Stimulated activated CD4-positive, alpha-beta T cell treated with anti-CD3 and anti-CD28 coated beads, Interleukin-4, amount 100 ng/mL, for 4 hours (primary cell): ENCODE results near the gene ZNF414.
A peak's percentile ranks its signal among the peaks of the same experiment; 100 is the strongest.
"Not testable (repeated sequence)": the region's sequence is repeated elsewhere in the genome, so short reads cannot be mapped to it uniquely, and the experiment has no call there.

Source experiments
- DNase-seq, 2 experiments: peaks; one replicate each; pipeline ENCODE4 v3.0.0-alpha.2; 2020

ZNF414 gene

DNA sequence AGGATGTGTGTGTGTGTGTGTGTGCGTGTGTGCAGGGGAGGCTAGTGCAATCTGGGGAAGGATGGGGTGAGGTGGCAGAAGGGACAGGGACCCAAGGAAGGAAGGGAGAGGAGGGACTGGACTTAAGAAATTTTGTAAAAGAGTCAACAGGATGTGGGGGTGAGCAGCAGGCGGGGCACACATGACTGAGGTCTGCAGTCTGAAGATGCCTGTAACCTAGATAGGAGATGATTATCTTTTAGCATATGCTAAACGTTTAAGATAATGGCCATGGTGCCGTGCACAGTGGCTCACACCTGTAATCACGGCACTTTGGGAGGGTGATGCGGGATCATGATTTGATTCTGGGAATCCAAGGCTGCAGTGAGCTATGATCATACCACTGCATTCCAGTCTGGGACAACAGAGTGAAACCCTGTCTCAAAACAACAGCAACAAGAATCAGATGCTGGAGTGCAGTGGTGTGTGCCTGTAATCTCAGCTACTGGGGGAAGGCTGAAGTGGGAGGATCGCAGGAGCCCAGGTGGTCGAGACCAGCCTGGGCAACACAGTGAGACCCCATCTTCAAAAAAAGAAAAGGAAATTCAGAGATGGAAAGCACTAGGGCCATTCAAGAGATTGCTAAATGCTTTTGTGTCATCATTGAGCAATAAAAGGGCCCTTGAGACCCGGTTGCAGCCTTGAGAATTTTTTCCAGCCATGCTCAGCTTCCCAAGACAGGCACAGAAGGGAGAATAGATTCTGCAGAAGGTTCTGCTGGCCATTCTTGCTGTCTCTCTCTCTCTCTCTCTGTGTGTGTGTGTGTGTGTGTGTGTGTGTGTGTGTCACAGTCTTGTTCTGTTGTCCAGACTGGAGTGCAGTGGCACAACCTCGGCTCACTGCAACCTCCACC, 3.8 kb upstream of the ZNF414 start:
- peak in 1 of 2 experiments; percentile 32 for DNase-seq

DNA sequence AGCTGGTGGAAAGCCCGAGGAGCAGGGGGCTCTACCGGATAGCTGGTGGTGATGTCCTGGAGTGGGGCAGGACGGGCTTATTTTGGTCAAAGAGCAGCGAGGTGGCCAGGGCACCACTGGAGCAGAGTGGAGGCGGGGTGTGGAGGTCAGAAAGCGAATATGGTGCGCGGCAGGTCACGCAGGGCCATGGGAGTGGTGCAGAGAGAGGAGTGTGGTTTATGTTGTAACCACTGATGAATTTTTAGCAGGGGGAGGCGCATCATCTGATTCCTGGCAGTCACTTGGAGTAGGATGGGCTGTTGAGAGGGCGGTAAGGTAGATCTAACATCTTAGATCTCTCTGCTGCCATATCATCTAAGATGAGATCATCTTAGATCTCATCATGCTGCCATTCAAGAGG, 1.4 kb upstream of the ZNF414 start:
- DNase-seq: peak in 1 of 2 experiments; percentile 42

DNA sequence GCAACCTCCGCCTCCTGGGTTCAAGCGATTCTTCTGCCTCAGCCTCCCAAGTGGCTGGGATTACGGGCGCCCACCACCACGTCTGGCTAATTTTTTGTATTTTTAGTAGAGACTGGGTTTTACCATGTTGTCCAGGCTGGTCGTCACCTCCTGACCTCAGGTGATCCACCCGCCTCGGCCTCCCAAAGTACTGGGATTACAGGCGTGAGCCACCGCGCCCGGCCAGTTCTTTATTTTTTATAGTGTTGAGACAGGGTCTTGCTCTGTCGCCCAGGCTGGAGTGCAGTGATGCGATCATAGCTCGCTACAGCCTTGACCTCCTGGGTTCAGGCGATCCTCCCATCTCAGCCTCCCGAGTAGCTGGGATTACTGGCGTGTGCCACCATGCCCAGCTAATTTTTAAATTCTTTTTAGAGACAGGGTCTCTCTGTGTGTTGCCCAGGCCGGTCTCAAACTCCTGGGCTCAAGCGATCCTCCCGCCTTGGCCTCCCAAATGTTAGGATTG, 590 bp upstream of the ZNF414 start:
- DNase-seq: not testable (repeated sequence)

DNA sequence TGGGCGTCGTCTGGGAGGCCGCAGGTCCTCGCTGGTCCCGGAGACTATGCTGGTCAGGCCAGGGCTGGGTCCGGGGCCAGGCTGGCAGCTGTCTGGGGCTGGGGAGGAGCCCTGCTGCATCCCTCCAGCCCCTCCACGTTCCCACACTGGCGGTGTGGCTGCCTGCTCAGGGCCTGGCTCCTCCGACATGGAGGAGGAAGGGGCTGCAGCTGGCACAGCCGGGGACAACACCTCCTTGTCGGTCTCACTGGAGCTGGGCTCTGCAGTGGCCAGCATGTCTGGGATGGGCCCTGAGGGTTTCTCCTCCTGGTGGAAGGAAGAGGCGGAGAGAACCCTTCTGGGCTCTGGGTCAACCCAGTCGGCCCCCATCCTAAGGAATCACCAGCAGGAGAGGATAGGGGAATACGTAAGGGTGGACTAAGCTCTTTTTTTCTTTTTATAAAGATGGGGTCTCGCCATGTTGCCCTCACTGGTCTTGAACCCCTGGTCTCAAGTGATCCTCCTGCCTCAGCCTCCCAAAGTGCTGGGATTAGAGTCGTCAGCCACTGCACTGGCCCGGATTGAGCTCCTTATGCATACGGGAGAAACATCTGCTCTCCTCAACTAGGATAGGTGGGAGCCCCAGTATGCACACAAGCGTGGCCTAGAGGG, 806 bp downstream of the ZNF414 start:
- DNase-seq: no peak

DNA sequence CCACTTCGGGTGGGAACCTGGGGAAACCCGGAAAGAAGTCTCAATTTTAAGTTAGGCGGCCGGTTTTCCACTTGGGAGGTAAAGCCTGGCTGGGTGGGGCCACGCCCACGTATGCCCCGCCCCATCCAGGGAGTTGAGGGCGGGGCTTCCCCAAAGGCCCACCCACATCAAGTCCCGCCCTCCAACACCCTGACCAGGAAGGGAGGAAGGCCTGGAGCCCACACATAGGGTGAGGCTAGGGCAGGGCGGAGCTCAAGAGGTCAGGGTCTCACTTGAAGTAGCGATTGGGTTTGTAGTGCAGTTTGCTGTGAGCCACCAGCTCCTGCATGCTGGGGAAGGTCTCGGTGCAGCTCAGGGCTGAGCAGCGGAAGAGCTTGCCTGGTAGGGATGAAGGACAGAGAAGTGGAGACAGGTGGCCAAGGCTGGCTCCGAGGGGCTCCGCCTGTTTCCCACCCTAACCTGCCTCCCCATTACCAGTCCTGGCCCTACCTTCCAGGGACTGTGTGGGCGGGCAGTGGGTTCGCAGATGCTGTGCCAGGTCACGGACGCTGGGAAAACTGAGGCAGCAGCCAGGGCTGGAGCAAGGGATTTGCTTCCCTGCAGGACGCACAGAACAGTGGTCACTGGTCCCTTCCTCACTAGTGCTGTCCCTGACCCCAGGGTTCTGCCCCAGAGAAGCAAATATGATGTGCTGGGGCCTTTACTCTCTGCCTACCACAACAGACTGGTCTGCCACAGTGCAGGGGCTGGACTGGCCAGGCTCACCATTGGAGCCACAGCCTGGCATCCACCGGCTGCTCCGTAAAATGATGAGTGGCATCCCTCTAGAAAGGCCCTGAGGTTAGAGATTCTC, 1.6 kb downstream of the ZNF414 start:
- no peak for DNase-seq

DNA sequence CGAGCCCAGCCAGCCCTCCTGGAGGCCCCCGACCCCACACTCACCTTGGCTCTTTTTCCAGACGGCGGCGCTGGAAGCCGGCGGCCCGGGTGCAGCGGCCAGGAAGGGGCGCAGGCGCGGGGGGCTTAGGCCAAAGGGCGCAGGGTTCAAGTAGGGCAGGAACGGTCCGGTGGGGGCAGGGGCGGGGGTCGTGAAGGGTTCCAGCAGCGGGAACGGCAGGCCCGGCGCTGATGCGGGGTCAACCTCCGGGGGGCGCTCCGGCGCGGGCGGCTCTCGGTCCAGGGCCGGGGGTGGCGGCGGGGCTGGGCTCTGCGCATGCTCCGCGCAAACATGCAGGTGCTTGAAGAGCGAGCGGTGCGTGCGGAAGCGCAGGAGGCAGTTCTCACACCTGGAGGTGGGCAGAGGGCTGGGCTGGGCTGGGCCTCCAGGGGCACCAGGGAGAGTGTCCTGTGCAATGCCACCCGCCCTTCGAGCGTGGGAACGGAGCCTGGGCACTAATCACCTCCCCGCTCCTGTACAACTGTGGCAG, 2.3 kb downstream of the ZNF414 start:
- no peak for DNase-seq

DNA sequence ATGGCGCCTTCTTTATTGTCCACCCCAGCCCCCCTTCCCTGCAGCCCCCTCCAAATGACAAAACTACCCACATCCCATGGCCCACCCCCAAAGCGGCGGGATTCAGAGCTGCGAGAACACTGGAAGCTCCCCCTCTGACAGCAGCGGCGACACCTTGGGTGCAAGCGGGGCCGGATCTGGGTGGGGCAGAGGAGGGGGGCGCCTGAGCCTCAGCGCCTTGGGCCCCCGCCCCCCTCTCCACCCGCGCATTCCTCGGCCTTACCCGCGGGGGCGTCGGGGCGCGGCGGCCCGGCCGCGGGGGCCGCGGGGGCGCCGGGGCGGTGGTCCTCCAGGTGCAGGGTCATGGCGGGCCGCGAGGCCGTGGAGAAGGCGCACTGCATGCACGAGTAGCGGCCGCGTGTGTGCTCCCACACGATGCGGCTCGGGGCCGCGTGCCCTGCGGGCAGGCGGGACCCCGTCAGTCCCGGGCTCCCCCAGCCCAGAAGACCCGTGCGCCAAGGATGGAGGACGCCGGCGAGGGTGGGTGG, 3.3 kb downstream of the ZNF414 start:
- no peak for DNase-seq

DNA sequence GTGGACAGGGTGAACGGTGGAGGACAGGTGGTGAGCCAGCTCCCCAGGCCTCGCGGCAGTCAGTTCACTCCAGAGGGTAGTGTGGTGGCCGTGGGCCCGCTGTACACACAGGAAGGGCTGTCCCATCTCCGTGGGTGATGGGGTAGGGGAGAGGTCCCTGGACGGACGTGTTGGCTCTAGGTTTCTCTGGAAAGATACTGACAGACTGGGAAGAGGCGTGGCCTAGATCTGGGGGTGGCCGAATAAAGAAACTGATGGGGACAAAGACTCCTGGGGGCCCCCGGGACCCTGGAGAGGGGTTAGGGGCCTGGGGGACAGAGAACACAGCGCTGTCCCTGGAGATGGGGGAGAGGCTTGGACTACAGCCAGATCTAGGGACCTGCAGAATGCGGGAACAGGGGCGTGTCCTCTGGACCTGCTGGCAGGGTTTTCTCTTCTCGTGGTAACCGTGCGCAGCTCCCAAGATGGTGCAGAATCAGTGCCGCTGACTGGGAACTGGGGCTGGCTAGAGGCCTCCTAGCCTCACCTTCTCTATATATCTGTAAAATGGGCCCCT, 7.5 kb downstream of the ZNF414 start:
- no peak for DNase-seq

DNA sequence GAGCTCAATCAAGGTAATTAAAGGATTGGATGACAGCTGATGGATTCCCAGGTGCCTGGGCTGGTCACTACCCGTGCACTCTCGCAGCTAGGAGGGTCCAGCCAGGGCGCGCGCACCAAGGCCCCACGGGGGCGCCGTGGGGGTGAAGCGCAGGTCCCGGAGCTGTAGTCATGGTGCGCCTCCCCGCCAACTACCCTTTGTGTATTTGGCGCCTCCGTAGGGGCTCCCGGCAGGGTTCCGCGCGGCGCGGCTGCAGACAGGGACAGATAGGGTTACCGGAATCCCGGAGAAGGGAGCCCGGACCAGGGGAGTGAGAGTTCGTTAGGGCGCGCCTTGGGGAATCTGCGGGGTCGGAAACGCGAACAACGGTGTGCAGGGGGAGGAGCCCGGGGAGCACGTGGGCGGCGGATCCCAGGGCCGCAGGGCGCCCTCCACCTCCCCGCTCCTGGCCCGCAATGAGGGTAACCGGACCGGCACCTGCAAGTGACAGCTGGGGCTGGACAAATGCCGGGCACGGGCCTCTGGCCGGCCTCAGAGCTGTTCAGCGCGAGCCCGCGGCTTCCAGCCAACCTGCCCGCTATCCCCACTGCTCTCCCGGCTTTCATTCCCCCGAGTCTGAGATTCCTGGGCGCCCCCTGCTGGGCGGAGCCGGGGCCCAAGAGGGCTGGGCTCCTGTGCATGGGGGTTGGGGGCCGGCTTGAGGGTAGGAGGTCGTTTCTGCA, 8.1 kb downstream of the ZNF414 start:
- DNase-seq: peak; percentile 62 to 77

DNA sequence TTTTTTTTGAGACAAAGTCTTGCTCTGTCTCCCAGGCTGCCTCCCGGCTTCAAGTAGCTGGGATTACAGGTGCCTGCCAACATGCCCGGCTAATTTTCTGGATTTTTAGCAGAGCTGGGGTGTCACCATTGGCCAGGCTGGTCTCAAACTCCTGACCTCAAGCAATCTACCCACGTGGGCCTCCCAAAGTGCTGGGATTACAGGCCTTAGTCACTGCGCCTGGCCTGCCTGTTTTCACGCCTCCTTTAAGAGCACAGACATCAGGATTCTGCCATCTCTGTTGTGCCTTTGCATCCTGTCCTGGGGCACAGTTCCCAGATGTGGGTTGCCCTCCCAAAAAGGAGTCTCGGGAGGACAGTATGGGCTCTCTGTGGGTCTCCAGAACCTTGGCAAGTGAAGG, 9.0 kb downstream of the ZNF414 start:
- DNase-seq: no peak

DNA sequence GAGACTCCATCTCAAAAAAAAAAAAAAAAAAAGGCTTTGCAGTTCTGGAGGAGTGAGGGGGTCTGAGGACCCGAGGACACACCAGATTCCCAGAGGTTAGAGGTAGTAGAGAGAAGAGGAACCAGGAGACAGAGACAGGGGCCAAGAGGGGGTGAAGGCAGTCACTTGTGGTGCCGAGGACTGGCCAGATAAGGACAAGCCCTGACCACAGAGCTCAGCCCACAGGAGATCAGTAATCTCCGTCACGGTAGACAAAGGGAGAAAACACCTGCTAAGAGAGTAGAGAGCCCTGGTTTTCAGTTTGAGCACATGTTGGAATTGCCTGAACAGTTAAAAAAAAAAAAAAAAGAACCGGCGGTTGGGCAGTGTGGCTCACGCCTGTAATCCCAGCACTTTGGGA, 9.8 kb downstream of the ZNF414 start:
- no peak for DNase-seq

DNA sequence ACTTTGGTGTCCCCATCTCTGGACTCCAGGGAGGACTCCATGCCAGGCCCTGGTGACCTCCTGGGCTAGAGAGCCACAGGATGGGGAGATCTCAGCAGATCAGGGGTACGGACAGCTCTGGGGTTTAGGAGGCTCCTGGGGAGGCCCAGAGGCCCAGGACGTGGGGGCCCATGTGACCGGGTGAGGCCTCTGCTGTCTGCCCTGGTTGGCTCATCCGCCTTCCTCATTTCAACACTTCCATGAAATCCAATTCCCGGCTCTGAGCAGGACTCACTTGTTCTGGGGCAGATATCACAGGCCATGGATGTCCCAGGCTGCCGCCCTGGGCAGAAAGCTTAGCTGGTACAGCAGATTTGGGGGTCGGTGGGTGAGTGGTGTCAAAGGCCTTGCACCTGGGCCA, 10.5 kb downstream of the ZNF414 start:
- no peak for DNase-seq

DNA sequence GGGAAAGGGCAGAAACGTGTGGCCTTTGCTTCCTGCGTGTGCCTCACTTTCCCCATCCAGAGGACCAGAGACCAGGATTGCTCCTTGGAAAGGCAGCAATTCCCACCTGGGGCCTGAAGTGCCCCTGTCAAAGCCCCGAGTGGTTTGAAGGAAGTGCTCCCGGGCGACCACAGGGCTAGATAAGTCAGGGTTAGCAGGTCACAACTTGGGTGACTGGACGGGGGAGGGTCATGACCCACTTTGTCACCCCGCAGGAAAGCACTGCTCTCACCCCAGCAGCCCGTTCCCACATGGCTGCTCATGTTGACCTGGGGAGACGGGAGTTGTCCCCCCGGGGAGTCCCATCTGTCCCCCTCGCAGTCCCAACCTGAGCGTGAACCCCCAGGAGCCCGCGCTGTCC, 12.0 kb downstream of the ZNF414 start:
- DNase-seq: no peak

DNA sequence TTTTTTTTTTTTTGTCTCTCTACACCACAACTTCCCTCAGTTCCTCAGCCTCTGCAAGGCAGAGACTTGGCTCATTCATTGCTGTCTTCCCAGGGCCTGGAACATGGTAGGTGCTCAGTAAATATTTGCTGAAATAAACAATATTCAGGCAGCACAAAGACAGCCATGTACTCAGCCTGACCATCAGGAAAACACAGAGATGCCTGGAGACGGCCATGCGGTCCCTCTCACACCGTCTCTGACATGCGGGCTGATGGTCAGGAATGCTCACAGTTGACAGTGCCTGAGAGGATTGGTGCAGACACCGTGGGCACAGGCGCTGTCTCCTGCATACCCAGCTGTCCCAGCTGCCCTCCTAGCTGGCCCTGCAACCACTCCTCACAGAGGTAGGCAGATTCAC, 12.5 kb downstream of the ZNF414 start:
- DNase-seq: no peak

DNA sequence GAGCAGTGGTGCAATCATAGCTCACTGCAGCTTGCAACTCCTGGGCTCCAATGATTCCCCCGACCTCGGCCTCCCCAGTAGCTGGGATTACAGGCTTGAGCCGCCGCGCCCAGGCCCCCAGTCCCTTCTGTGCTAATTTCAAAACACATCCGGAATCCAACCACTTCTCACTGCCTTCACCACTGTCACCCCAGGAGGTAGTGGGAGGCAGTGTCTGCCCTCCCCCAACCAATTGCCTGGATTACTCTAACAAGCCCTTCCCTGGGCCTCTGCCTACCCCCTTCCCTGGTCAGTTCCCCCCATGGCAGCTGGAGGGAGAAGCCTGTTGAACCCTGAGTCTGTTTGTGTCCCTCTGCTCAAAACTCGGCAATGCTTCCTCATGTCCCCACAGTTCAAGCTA, 13.8 kb downstream of the ZNF414 start:
- no peak for DNase-seq

DNA sequence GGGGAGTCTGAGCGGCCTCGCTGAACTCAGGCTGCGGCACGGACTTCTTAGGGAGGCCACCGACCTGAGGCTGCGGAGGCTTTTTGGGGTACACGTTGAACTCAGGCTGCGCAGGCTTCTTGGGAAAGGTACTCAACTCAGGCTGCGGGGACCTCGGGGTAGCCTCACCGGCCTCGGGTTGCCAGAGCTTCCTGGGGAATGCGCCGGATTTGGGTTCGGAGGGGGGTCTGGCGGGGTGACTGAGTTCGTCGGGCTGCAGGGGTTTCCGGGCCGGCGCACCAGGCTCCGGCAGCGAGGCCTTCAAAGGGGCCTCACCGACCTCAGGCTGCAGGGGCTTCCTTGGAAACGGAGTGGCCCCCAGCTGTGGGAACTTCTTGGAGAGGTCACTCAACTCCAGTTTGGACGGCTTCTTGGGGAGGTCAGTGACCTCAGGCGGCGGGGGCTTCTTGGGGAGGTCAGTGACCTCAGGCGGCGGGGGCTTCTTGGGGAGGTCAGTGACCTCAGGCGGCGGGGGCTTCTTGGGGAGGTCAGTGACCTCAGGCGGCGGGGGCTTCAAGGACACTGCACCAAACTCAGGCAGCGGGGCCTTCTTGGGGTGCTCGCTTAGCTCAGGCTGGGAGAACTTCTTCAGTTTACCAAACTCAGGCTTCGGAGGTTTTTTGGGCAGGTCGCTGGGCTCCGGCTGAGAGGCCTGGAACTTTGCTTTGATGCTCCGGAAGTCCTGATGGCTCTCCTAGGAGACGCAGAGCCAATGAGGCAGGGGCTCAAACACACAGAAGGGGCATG, 14.7 kb downstream of the ZNF414 start:
- no peak for DNase-seq

DNA sequence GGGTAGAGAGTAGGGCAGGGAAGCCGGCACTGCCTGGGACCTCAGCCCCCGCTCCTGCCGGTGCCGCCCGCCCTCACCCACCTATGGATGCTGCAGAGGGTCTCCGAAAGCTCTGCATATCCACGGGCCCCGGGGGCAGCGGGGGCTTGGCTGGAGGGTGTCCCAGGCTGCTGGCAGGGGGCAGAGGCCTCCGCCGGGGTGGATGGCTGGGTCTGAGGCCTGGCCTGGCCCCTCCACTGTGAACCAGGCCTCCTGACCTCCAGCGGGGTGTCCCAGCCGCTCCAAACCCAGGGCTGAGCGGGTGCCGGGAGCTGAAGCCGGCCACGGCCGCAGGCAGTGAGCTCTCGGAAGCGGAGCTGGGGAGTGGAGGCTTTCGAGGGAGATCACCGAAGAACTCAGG, 15.7 kb downstream of the ZNF414 start:
- DNase-seq: no peak

DNA sequence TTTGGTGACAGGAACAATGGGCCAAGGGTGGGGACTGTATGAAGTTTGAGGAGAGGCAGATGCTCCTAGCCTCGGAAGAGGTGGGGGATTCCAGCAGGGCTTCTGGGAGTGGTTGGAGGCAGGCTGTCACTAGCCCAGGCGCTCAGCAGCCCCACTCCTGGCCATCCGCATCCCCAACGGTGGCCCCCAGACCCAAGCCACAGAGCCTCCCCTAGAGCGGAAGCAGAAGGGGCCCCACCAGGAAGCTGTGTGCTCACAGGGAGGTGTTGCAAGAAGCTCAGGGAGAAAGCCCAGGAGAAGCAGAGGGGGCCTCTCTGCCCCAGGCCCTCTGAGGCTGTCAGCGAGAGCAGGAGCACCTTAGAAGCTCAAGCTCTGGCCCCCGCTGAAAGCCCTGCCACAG, 19.8 kb downstream of the ZNF414 start:
- DNase-seq: no peak

DNA sequence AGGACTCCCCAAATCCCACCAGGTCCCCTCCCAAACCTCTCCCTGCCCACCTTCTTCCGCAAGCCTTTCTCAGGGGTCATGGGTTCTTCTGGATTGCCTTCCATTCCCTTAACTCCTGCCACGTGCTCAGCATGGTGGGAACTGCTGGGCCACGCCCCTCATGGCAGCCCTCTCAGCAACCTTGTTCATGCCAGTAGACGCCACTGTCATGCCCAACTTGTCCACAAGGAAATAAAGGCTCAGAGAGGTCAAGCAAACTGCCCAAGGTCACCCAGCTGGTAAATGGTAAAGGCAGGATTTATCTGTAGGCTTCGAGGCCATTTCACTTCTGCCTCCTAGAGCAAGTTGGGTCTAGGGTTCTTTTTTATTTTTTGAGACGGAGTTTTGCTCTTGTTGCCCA, 22.4 kb downstream of the ZNF414 start:
- DNase-seq: no peak

DNA sequence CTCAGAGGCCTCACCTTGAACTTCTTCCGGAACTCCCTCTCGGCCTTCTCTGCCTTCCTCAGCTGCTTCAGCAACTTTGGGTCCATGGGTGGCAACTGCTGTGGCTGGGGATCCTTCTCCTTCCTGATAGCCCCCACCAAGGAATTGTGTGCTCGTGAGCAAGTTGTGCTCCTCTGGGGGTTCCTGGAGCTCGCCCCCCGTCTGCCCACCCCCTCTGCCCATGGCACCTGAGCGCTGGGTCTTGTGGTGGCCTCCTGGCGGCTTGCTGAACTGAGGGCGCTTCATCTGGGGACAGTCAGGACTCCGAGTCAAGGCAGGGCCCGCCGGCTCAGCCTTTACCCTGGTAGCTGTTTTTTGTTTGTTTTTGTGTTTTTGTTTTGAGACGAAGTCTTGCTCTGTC, 23.1 kb downstream of the ZNF414 start:
- no peak for DNase-seq

DNA sequence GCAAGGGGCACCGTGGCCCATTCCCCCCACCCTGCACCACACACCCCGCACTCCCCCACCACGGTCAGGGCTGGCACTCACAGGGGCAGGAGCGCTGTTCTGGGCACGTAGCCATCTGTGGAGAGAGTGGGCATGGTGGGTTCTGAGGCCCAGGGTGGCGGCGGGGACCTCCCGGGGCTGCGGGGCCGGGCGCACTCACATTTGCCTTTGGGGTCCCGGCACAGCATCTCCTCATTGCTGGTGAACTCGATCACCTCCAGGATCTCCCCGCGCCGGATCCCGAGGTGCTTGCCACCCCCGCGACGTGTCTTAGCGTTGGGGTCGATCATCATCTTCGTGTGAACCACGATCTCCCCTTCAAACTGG, 23.6 kb downstream of the ZNF414 start:
- no peak for DNase-seq
